ENCODE data around the gene SIX3. TPM values are rescaled to one million over a fixed set of nuclear protein-coding genes. Genes with fewer than 3 reads are reported as not detected.
A peak's percentile ranks its signal among the peaks of the same experiment; 100 is the strongest.

The SIX3 gene
- total and polyA plus RNA-seq, 10 donors: 0.03 TPM; not detected in 9

DNA sequence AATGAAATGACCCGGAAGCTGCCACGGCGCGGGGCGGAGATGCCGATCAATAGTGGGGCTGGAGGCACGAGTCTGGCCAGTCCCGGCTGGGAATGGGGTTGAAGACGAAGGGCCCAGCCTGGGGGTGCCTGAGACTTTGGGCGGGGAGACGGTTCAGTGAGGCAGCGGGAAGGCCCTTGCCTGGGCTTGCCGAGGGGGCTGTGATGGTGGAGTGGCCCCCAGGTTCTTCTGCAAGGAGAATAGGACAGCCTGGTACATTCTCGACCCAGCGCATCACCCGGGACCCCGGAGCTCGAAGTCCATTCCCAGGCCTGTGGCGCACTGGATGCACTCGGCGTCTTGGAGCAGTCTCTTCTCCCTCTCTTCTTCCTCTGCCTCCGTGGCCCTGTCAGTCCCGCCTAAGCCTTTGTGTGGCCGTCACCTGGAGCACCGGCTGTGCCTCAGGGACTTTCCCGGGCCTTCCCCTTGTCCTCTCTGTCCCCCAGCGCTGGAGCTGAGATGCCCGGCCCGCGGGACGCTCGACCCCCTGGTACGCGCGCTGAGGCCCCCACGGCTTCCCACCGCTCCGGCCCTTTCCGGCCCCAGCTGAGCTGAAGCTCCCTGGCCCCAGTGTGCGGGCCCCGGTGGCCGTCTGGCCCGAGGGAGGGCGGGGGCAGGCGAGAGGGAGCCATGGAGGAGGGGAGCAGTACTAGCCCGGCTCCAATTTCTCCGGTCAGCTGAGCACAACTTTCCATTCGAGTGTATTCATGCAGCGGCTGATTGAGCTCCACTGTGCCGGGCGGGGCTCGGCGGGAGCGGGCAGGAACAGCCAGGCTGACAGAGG, 8.0 kb downstream of the SIX3 start:
- WGBS, 5 donors: 7 to 15% (median 12%) methylated on average over 39 to 54 of the region's 54 CpGs
- H3K27me3 ChIP-seq (replicated peaks in 1 of 7): peaks cover 5 to 100% (median 70%) of the 10 kb centered on the region in 7 donors
- peak overlapping the region in 1 of 8 donors; percentile 13 for H3K4me3 ChIP-seq
- TF ChIP-seq POLR2AphosphoS5 (IDR thresholded peaks at IDR 0.05) (no peak), POLR2A (IDR thresholded peaks at IDR 0.05) (no peak)
- TF ChIP-seq, protein P1, sequence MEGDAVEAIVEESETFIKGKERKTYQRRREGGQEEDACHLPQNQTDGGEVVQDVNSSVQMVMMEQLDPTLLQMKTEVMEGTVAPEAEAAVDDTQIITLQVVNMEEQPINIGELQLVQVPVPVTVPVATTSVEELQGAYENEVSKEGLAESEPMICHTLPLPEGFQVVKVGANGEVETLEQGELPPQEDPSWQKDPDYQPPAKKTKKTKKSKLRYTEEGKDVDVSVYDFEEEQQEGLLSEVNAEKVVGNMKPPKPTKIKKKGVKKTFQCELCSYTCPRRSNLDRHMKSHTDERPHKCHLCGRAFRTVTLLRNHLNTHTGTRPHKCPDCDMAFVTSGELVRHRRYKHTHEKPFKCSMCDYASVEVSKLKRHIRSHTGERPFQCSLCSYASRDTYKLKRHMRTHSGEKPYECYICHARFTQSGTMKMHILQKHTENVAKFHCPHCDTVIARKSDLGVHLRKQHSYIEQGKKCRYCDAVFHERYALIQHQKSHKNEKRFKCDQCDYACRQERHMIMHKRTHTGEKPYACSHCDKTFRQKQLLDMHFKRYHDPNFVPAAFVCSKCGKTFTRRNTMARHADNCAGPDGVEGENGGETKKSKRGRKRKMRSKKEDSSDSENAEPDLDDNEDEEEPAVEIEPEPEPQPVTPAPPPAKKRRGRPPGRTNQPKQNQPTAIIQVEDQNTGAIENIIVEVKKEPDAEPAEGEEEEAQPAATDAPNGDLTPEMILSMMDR (IDR thresholded peaks at IDR 0.05 in 8 of 11, conservative IDR thresholded peaks at IDR 0.05 in 3 of 11): no peak
- peak; percentile 64 for DNase-seq
- no peaks in the 10 kb centered on the region for H3K36me3 ChIP-seq
- H3K27ac ChIP-seq: no peak overlapping the region
- H3K4me1 ChIP-seq: peaks cover 2 to 49% (median 32%) of the 10 kb centered on the region in 6 donors
- intact Hi-C loops (cut with DNase I; ENCODE audit: low total_unique reads): loop anchor here (10.0 kb wide), 1 partner anchor 905 kb away; no protein-coding TSS in a partner anchor
- no peaks in the 10 kb centered on the region for H3K9me3 ChIP-seq

DNA sequence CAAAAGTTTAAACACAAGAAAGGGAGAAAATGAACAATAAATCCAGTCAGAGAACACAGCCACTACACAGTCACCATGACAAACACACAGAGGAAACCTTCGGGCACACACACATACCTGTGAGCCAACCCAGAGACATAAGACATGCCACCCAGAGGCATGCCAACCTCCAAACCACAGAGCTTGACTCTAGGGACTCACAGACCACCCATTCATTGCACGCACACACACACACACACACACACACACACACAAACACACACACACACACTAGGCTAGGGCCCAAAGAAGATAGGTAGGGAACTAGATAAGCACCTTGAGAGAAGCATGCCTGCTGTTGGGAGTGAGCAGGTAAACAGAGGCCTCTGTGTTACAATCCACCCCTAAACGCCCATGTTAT, 9.1 kb downstream of the SIX3 start:
- Histone ChIP-seq H3K4me3 (no peak overlapping the region), H3K4me1 (peaks cover 12 to 51% (median 39%) of the 10 kb centered on the region in 6 donors), H3K36me3 (no peaks in the 10 kb centered on the region), H3K9me3 (no peaks in the 10 kb centered on the region), H3K27me3 (replicated peaks in 1 of 7) (peaks cover 10 to 100% (median 72%) of the 10 kb centered on the region in 7 donors), H3K27ac (no peak overlapping the region)
- DNase-seq: no peak
- TF ChIP-seq POLR2AphosphoS5 (IDR thresholded peaks at IDR 0.05) (no peak), POLR2A (IDR thresholded peaks at IDR 0.05) (no peak)
- TF ChIP-seq, protein P1 (IDR thresholded peaks at IDR 0.05 in 8 of 11, conservative IDR thresholded peaks at IDR 0.05 in 3 of 11): no peak
- intact Hi-C loops (cut with DNase I; ENCODE audit: low total_unique reads): loop anchor here (10.0 kb wide), 1 partner anchor 906 kb away; no protein-coding TSS in a partner anchor
- 34 to 73% (median 46%) methylated on average over 3 of the region's 3 CpGs for WGBS, 5 donors

DNA sequence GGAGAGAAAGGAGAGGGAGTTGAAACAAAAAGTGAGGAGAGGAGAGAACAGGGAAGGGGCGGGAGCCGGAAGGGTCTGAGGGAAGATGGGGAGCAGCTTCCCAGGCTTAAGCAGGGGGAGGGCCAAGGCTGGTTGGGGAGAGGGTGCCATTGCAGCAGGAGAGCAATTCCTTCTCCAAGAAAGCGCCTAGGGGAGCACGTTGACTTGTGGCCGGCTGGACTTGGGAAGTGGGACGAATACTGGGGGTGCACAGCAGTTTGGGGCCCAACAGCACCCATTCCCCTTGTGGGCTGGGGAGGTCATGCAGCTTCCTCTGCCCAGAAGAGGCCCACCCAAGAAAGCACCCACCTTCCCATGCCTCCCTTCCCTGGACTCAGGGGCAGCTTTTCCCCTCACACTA, 9.6 kb downstream of the SIX3 start:
- Histone ChIP-seq H3K9me3 (no peaks in the 10 kb centered on the region), H3K27me3 (replicated peaks in 1 of 7) (peaks cover 11 to 100% (median 72%) of the 10 kb centered on the region in 7 donors), H3K4me1 (peaks cover 12 to 55% (median 42%) of the 10 kb centered on the region in 6 donors), H3K4me3 (no peak overlapping the region), H3K36me3 (no peaks in the 10 kb centered on the region), H3K27ac (no peak overlapping the region)
- peak; percentile 35 for DNase-seq
- 54 to 76% (median 70%) methylated on average over 6 of the region's 6 CpGs for WGBS, 5 donors
- TF ChIP-seq POLR2AphosphoS5 (IDR thresholded peaks at IDR 0.05): no peak
- TF ChIP-seq, protein P1 (IDR thresholded peaks at IDR 0.05 in 8 of 11, conservative IDR thresholded peaks at IDR 0.05 in 3 of 11): no peak
- no peak for TF ChIP-seq POLR2A (IDR thresholded peaks at IDR 0.05)
- intact Hi-C loops (cut with DNase I; ENCODE audit: low total_unique reads): loop anchor here (10.0 kb wide), 1 partner anchor 906 kb away; no protein-coding TSS in a partner anchor

DNA sequence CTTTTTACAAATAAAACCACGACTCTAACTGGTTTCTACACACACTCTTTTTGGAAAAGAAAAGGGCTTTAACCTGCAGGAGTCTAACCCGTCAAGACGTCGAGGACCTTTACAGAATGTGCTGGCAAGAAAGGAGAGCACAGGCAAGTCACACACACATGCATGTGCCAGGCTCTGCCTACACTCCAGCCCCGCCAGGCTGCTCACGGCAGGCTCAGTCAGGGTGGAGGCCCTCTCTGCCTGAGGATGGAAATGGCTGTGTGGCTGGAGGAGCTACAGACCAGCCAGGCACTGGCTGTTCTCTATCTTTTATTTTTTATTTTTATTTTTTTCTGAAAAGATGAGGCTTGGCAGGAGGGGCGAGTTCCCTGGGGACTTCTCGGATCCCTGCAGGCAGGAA, 10.2 kb downstream of the SIX3 start:
- Histone ChIP-seq H3K4me1 (peaks cover 12 to 55% (median 42%) of the 10 kb centered on the region in 6 donors), H3K4me3 (peak overlapping the region in 6 of 8 donors; percentile 26 to 63 (median 34)), H3K9me3 (no peaks in the 10 kb centered on the region), H3K36me3 (no peaks in the 10 kb centered on the region), H3K27ac (no peak overlapping the region), H3K27me3 (replicated peaks in 1 of 7) (peaks cover 11 to 100% (median 75%) of the 10 kb centered on the region in 7 donors)
- intact Hi-C loops (cut with DNase I; ENCODE audit: low total_unique reads): loop anchor here (10.0 kb wide), 1 partner anchor 907 kb away; no protein-coding TSS in a partner anchor
- DNase-seq: no peak
- no peak for TF ChIP-seq POLR2AphosphoS5 (IDR thresholded peaks at IDR 0.05)
- TF ChIP-seq, protein P1 (IDR thresholded peaks at IDR 0.05 in 8 of 11, conservative IDR thresholded peaks at IDR 0.05 in 3 of 11): no peak
- no peak for TF ChIP-seq POLR2A (IDR thresholded peaks at IDR 0.05)
- 42 to 52% (median 44%) methylated on average over 8 of the region's 8 CpGs for WGBS, 5 donors

All from spleen (tissue), 11 donors.